Activated T-cell treated with anti-CD3 and anti-CD28 coated beads for 24 hours (primary cell): ENCODE data around the gene DBX2.
"Not testable (repeated sequence)": the region's sequence is repeated elsewhere in the genome, so short reads cannot be mapped to it uniquely, and the experiment has no call there.

ENCODE experiments used
- DNase-seq: peaks from one replicate; pipeline ENCODE4 v3.0.0-alpha.2; 2020; ENCODE audit warnings: low read depth

Gene DBX2

DNA sequence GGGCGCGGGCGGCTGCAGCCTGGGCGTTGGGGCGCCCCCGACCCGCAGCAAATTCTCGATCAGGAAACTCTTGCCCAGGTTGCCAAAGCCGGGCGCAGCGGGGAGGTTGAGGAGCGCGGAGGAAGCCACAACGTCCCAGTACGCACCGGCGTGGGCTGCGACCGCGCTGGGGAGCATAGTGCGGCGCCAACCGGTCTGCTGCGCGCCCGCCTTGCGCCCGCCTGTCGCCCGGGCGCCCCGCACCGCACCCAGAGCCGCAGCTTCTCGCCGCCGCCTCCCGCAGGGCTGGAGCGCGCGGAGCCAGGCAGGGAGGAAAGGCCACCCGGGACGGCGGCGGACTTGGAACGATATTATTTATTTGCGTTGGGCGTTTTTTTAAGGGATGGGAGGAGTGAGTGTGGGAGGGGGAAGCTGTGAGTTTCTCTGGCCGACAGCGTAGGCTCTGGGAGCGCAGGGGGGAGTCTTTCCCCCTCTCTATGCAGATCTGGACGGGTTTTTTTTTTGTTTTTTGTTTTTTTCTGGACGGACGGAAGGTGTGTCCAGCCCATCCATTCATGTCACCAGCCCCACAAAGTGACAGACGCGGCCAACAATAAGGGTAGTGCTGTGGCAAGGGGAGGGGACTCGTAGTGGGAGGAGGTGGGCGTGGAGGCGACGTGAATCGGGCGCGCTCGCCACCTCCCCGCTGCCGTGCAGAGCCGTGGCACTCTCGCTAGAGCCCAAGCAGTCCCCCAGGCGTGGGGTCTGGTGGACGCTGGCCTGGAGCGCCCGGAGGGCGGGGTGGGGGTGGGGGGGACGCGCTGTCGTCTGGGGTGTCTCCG, at the start of gene DBX2:
TSS of gene DBX2 (minus strand) at position 349 of the 821 bp plus-strand sequence. CDS start at position 177, 172 bp downstream.
- no peak for DNase-seq

DNA sequence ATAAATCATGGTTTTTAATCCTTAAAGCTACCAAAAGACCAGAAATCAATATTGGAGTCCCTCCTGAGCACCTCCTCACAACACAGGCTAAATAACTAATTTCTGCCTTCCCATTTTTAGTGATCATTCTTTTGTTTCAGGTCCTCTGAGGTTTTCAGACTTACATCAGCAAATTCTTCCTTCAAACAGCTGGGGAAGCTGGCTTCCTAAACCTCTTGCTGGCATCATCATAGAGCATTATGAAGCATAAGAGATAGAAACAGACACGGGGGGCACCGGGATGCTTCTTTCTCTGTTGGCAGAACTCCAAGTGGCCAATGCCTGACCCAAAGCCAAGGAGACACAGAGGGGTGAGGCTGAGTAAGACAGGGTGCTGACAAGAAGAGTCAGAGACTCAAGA, 47.9 kb upstream of the DBX2 start:
- no peak for DNase-seq

DNA sequence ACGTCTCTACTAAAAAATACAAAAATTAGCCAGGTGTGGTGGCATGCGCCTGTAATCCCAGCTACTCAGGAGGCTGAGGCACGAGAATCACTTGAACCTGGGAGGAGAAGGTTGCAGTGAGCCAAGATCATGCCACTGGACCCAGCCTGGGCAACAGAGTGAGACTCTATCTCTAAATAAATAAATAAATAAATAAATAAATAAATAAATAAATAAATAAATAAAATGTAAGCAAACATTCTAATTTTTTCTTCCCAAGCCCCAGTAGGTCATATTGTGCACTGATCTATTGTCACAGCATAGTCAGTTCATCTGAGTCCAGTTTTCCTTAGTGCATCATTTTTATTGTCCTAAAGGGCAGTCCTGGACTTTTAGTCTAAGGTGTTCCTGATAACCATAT, 44.5 kb upstream of the DBX2 start:
- DNase-seq: not testable (repeated sequence)

DNA sequence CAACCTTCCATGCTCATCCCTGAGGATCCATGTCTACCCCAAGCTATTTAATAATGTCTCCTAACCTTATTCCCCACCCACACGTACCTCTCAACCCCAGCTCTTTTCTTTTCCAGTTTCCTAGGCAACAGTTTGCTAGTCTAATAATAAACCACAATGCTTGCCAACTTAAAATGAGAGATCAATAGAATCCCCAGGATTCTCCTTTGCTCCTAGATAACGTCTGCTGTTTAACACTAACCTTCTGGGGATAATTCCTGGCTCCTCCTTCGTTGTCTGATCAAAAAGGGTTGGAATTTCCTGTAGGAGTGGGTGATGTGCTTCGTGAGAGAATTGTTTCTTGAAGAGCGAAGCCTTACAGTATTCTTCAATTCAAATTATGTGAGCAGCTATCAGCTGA, 42.2 kb upstream of the DBX2 start:
- DNase-seq: no peak

DNA sequence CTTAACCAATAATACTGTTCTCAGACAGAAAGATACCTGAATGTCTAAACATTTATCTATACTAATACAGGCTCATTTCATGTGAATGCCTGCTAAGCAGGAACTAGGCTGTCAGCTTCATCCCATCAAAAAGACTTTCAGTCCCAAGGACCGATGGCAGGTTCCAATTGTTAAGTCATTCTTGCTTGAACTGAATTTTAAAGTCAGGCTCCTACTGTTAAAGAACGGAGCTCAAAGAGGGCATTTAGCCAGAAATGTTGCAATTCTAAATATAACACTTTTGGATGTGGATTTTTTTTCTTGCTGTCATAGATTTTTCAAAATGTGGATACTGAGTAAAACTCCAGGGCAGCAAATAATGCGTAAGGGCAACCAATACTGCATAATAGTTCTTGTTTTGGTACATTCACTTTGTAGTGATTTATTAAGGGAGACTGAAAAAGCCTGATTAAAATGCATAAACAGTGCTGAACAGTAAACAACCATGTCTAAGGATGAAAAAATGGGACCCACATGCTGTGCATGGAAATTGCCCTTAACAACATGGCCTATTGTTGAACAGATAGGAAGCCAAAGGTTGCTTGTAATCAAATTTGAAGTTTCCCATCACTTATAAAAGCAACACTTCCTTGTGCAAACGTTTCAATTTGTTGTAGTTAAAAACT, 38.6 kb upstream of the DBX2 start:
- no peak for DNase-seq

DNA sequence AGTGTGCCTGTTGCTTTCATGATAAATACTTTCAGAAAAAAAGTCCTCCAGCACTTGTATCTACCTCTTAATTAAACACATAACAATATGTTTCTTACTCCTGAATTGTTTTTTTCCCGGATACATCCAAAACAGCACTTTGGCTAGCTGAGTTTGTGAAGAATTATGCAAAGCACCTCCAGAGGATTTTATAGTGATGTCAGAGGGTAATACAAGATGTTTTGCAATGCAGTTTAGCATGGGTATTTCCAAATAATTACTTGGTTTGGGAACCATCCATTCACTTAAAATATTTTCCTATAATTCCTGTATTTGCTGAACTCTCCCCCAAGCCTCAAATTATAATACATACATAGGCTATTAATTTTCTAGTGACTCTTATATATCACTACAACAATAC, 37.7 kb upstream of the DBX2 start:
- no peak for DNase-seq

DNA sequence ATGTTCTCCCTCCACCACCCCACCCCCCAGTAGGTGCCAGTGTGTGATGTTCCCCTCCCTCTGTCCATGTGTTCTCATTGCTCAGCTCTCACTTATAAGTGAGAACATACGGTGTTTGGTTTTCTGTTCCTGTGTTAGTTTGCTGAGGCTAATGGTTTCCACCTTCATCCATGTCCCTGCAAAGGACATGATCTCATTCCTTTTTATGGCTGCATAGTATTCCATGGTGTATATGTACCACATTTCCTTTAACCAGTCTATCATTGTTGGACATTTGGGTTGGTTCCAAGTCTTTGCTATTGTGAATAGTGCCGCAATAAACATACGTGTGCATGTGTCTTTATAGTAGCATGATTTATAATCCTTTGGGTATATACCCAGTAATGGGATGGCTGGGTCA, 33.3 kb upstream of the DBX2 start:
- DNase-seq: not testable (repeated sequence)

DNA sequence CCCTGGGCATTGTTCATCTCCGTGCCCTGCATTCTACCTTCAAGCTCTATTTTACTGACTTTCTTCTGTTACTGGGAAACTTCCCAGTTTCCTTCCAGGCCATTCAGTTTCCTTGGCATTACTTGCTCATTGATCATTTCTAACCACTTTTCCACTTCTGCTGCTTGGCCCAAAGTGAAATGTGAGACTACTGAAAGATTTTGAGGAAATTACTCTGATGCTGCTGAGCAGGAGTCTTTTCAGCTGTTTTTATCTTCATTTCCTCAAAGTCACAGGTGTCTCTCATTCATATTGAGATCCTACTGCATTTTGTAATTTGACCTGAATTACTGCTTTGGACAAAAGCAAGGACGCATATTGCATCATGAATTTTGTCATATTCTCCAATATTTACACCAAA, 26.4 kb upstream of the DBX2 start:
- no peak for DNase-seq

DNA sequence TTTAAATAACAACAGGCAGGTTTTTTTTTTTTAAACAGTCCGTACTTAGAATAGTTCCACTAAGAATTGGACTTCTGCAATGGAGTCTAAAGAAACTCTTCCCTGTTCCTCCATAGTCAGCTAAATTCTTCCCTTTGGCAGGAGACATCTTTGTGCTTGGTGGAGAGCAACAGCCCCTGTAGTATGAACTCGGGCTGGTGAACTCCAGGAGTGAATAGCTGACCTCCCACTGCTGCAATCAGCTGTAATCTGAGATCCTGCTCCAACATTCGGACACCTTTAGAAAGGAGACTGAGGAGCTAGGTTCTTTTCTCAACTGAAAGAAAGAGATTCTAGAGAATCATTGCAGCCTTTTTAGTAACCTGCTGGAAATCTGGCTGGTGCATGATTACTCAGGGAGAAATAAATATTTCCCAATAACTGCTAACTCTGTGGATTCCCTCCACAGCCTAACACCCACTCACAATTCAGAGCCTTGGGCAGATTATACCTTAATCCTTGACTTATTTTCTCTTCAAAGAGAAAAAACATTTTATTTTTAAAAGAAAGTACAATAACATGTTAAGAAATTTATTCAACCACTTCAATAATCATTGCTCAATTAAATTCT, 25.6 kb upstream of the DBX2 start:
- DNase-seq: no peak

DNA sequence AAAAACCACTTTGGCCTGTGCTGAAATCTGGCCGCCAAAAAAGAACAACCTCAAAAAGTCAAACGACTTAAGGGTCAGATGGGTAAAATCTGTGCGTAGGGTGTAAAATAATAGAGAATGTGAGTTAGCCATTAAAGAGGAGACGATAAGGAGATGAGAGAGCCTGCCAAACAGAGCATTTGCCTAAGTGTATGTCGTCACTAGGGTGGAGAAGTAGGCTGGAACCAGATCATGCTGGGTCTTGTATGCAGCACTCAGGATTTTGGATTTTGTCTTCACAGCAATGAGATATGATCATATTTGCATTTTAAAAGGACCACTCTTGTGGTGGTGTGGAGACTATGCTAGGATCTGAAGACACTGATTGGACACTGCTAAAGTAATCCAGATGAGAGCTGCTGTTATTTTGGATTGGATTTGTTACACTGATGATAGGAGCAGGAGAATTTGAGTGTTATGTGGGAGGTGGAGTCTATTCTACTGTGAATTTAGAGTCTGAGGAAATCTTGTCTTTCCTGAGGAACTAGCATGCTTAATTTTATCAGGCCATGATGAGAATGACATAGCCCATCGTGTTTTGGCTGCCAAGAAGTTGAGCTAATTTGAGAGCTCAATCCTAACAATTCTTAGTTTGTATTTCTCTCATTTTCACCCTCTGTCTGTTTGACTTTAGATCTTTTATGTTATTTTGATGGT, 24.8 kb upstream of the DBX2 start:
- DNase-seq: no peak

DNA sequence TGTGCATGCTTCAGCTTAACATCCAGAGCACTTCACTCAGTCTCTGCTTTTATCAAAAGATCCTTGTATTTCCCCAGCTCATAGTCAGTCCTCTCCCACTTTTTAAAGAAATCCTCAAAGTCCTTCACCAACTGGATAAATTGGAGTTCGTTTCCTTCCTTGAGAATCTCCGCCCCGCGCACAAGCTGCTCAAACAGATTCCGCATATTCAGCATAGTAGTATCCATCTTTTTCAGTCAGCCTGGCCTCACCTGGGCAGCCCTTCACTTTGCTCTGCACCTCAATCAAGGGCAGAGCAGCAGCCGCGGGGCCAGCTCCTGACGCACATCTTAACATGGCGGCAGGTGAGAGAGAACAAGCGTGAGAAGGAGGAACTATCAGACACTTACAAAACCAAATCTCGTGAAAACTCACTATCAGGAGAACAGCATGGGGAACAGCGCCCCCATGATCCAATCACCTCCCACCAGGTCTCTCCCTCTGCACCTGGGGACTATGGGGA, 14.3 kb upstream of the DBX2 start:
- no peak for DNase-seq

DNA sequence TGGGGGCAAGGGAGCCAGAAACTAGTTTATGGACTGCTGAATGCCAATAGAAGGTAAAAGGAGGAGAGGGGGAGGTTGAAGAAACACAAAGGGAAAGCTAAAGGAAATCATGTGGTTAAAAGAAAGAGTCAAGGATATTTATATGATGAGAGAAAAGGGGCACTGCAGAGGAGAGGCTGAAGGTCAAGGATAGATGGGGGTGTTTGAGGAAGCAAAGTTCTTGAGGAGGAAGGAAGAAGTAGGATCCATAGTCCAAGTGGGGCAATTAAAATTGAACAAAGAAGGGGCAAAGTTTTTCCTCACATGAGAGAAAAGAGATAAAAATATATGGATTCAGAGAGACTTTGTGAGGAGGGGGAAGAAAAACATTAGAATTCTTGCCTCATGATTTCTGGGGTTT, 10.1 kb upstream of the DBX2 start:
- DNase-seq: no peak

DNA sequence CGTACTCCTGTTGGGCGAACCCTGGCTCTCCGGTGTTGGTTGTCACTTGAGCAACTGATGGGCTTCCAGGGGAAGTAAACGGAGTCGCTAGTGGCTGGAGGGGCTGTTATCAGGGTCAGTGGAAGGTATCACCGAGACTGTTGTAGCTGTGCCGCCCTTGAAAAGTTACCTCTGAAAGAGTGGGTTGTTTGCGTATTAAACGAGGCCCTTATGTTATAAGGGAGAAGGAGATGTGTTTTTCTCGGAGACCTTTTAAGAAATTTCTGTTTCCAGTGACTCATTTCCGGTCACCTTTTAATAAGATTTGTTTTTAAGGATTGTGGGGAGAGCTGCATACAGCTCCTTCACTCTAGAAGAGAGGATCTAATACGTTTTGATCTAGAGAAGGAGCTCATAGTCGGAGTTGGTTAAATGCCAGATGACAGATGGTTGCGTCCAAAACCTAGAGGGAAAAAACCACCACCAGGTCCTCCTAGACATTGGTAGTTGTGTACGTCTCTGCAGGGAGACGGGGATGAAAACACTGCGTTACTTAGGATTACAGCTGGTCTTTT, 750 bp upstream of the DBX2 start:
- no peak for DNase-seq

DNA sequence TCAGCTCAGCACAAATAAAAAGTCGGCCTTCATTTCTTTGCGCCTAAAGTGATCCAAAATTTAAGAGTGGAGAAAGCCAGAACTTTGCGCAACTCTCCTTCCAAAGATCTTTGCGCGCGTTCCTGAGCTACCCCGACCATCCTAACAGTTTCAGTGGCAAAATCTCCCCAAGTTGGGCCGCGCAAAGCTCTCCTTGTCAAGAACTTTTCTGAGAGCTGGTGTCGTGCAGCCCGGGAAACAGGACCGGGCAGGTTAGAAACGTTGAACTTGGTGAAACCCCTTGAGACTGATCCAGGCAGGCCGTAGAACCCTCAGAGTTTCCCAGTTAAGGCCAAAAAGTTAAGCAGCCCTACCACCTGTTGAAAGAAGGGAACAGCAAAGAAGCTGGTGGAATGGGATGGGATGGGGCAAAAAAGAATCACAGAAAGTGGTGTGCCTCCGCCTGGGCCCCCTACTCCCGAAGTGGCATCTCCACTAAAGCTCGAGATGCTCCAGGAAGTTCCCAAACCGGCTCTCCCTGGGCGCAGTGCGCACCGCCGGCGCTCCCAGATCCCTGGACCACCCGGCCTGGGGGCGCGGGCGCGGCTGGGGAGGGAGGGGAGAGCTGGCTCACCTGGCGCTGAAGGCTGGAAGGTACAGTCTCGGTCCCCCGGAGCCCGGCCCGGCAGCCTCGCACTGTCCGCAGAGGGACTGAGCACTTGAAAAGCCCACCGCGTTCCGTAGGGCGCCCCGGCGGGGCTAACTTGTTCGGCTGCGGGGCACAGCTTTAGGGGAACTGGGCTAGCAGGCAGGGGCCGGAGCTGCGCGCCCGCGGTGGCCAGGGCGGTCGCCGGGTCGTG, 768 bp downstream of the DBX2 start:
- DNase-seq: no peak

DNA sequence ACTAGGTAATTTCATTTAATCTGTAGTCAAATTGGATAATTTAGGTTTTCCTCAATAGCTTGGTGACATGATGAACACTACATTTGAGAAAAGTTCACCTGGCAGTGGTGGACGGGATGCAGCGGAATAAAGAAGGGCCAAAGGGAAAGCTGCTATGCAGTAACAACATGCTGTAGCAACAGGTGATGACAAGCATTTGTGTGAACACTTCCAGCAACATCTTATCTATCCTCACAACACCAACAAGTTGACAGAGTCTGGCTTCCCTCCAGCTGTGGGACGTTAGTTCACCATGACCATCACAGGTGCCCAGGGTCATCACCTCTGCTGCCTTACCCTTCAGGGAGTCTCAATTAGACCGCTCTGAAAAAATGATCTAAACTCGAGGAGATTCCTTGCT, 8.3 kb downstream of the DBX2 start:
- no peak for DNase-seq

DNA sequence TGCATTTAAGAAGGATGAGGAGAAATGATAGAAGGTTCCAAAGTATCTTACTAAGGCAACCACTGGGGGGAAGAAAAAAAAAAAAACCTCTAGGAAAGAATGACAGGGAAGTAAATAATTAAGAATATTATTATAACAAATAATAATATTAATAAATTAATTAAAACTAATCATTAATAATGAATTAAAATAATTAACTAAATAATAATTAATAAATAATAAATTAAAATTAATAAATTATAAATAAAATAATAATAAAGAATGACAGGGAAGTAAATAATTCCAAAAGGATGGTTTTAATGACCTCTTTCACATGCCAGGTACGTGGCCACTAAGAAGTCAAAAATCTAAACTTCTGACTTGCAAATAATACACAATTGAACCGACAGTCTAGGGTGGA, 9.9 kb downstream of the DBX2 start:
- no peak for DNase-seq

DNA sequence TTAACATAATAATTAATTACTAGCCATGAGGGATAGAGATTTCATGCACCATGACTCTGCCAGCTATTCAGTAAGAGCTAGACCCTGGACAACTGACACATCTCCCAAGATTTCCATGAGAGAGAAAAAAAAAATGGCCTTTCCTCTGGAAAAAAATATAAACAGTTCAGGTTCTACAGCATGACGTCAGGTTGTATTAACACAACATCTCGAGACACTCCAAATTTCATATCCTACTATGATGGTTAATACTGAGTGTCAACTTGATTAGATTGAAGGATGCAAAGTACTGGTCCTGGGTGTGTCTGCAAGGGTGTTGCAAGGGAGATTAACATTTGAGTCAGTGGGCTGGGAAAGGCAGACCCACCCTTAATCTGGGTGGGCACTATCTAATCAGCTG, 11.1 kb downstream of the DBX2 start:
- no peak for DNase-seq

DNA sequence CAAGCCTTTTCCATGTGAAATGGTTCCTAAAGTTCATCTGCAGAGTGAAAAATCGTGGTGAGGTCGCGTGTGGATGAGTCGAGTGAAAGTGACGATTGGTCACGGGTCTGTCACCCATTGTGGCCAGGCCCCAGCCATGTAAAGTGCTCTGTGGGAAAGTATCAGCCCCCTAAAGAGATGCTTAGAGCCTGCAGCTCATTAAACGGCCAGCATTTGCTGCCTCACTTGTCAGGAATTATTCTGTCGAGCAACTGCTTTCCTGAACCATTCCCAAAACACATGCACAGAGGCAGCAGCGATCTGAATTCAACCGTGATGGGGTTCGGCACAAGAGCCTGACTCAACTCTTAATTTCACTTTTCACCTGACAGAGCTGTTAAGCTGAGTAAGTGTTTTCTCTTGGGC, 16.0 kb downstream of the DBX2 start:
- DNase-seq: no peak

DNA sequence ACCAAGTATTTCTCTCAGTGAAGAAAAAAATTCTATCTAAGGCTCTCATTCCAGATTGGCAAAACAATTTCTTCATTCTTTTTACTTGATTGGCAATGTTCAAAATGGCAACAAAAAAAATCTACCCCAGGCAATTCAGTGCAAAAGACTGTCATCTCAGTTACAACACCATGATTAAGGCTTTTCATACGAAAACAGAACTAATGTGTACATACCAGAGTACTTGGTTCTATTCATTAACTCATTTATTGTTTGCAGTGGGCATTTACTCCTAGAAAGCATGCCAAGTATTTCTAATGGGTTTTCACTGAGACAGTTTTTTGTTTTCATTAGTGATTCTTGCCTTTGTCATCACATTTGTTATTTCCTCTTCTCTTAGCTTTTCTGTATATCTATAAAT, 33.0 kb downstream of the DBX2 start:
- DNase-seq: no peak

DNA sequence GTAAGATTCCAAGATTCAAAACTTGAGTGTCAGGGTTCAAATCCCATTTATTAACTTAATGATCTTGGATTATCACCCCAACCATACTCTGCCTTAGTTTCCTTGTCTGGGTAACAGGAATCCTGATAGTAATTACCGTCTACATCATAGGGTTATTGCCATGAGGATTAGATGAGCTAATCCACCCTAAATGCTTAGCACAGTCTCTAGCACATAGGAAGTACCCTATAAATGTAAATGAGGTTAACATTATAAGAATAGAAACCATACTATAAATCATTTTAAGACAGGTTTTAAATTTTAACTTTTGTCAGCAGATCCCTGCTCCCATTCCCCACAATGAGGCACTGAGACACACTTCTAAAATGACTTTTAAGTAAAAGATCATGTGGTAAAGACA, 36.5 kb downstream of the DBX2 start:
- DNase-seq: no peak

DNA sequence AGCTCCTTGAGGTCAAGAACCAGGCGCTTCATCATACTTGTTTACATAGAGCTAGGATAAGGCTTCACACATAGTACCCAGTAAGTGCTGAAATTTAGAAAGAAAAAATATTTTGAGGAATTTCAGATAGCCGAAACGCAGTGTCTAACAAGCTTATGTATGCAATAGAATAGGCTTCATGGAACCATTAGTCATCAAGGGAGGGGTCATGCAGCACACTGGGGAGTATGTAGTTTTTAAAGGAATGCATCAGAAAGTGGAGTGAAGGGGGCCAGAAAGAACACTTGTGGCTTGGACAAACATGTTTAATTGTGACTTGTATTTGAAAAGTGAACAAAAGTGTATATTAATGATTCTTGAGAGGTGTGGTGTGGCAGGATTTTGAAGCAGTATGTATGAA, 38.1 kb downstream of the DBX2 start:
- no peak for DNase-seq
